Jurkat, Clone E6-1 (cell line): ENCODE data around the gene DEPDC5. TPM values are rescaled to one million over a fixed set of nuclear protein-coding genes. Genes with fewer than 3 reads are reported as not detected.
"Not testable (repeated sequence)": the region's sequence is repeated elsewhere in the genome, so short reads cannot be mapped to it uniquely, and the experiment has no call there.

Source experiments
- DNase-seq: peaks from one replicate; pipeline ENCODE4 v3.0.0-alpha.2; 2011; ENCODE audit warnings: low read depth, low spot score
- H3K4me3 ChIP-seq: 2 replicates; pipeline ENCODE4 v1.5.1; 2011; ENCODE audit warnings: mild to moderate bottlenecking, low read length, control low read depth, moderate library complexity
- polyA plus RNA-seq: library from polyadenylated mRNA; unstranded; fragments of >200 nt; gene quantifications from one replicate; pipeline ENCODE4 v1.2.1, GENCODE V29; 2012; ENCODE audit warnings: missing spikeins; ENCODE audit not compliant: insufficient read length, insufficient read depth

The DEPDC5 gene
- polyA plus RNA-seq, result 22.8 TPM

DNA sequence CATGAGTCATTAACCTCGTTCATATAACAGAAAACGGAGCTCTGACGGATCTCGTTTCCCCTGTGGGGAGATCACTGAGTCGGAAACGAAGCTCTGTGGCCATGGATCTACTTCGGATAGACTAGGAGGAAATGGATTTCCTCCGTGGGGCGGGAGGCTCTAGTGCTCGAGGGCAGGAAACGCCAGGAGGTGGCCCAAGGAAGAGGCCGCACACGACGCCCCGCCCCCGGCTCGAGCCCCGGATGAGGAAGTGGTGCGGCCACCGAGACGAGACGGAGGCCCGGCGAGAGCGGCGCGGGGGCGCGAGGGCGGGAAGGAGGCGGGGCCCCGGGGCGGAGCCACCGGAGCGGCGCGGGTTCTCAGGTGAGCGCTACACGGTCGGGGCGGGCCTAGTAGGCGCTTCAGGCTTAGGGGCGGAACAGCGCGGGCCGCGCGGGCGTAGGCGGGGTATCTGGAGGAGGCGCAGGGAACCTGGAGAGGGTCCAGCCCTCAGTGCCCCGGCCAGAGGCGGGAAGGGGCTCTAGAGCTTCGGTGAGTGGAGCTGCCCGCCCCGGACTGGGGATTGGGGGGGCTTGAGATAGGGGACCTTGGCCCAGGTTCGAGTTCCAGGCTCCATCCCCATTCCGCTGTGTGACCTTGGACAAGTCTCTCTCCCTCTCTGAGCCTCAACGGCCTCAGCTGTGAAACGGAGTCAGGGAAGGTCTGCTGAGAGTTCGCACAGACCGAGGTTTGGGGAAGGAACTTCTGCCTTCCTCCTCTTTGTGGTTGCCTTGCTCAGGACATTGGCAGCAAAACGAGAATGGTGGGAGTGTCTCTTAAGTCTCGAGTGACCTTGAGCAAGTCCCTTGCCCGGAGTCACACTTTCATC lies at the start of gene DEPDC5:
Gene DEPDC5, plus strand, starts transcription at position 386 of the 868 bp plus-strand sequence. CDS start 903 bp downstream, outside the sequence.
- DNase-seq, result peak; percentile 89
- peak within 1 kb of the TSS; percentile 96 for H3K4me3 ChIP-seq

DNA sequence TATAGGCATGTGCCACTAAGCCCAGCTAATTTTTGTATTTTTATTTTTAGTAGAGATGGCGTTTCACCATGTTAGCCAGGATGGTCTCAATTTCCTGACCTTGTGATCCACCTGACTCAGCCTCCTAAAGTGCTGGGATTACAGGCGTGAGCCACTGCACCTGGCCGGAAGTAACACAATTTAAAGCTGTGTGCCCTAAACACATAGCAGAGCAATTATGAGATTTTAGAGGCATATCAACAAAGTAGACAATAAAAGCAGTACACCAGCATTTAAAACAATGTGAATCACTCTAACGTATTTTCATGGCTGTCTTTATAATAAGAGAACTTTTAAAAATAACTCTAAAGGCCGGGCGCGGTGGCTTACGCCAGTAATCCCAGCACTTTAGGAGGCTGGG lies 46.3 kb upstream of the DEPDC5 start:
- no peak for DNase-seq
- H3K4me3 ChIP-seq, result no peak overlapping the region

DNA sequence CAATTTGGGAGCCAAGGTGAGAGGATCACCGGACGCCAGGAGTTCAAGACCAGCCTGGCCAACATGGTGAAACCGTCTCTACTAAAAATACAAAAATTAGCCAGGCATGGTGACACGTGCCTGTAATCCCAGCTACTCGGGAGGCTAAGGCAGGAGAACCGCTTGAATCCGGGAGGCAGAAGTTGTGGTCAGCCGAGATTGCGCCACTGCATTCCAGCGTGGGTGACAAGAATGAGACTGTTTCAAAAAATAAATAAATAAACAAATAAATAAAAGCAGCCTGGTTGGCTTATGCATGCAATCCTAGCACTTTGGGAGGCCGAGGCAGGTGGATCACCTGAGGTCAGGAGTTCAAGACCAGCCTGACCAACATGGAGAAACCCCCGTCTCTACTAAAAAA lies 42.6 kb upstream of the DEPDC5 start:
- H3K4me3 ChIP-seq, DNase-seq: not testable (repeated sequence)

DNA sequence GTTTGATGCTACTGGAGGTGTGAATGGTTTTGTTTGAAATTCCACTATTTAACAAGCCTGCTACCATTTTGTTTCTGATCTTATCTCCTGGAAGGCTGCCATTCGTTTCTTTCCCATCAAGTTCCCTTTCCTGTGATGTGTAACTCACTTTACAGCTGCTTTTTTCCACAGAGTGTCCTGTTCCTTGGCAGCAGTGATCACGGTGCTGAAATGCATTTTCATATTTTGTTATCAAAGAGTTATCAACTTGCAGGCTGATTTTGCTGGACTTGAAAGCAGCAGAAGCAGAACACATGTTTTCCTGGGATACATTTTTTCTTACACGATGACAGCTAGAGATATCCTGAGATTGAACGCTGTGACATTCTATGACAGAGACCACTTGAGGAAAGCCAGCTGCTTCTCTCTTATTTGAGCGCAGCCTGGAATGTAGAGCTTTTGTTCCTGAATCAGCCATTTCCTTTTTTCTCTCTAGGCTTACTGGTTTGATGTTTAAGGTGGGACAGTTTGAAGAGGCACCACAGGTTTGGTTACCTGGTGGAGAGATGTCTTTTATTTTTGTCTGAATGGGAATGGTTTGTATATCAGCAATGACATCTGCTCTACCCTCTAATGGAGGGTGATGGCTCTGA lies 38.6 kb upstream of the DEPDC5 start:
- no peak for DNase-seq

DNA sequence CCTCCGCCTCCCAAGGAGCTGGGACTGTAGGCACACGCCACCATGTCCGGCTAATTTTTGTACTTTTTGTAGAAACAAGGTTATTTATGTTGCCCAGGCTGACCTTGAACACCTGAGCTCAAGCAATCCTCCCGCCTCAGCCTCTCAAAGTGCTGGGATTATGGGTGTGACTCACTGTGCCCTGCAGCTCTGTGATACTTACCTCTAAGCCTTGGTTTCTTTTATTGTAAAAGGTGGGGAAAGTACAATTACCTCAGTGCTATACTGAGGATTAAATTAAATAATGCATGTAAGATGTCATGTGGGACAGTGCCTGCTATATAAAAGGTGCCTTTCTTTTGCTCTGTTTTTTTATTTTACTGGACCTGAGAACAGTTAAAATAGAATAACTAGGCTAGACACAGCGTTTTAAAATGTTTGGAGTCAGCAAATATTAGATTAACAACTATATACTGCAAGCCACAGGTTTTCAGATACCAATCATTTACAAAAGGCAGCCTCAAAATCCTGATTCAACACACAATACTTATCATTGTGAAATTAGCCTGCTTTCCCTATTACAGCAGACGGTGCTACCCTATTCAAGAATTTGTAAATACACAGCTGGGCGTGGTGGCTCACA lies 33.9 kb upstream of the DEPDC5 start:
- DNase-seq, result no peak
- no peak overlapping the region for H3K4me3 ChIP-seq

More for the DNA sequence above, 38.6 kb upstream of the DEPDC5 start:
- no peak overlapping the region for H3K4me3 ChIP-seq

DNA sequence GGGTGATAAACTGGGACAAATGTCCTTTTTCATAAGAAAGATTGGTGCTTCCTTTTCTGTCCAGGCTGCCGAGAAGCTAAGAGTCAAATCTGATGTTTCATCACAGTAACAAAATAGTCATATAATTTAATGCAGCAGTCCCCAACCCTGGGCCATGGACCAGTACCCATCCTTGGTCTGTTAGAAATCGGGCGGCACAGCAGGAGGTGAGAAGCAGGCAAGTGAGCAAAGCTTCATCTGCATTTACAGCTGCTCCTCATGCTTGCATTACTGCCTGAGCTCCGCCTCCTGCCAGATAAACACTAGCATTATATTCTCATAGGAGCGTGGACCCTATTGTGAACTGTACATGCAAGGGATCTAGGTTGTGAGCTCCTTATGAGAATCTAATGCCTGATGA lies 30.1 kb upstream of the DEPDC5 start:
- no peak overlapping the region for H3K4me3 ChIP-seq
- no peak for DNase-seq

DNA sequence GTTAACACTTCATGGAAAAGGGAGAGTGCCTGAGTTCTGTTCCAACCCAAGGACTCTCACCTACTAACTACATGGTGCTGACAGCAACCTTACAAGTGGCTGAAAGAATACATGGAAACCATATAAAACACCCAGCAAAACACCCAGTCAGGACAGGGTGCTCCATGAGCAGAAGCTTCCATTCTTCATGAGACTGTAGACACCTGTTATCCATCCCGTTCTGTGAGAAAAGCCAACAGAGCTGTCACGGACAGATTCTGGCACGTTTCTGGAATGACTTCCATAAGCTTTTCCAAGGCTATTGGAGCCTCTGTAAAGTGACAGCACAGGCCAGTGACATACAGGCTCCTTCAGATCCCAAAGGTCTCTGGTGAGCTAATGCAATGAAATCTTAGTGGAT lies 27.1 kb upstream of the DEPDC5 start:
- no peak overlapping the region for H3K4me3 ChIP-seq
- no peak for DNase-seq

DNA sequence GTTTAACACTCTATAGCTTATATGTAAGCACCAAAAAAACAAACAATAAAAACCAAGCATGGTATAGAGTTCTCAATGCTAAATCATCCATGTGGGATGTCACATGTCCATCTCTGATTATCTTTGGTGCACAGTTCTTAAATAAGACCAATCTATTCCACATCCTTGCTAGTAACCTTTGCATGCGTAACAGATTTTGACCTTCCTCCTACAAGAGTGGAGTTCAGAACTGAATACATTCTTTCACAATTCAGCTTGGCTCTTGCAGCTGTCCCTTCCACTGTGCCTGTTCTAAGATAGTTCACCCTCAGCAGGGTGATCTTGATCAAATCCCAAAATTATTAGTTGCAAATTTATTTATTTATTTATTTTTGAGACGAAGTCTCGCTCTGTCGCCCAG lies 25.0 kb upstream of the DEPDC5 start:
- DNase-seq, result no peak

DNA sequence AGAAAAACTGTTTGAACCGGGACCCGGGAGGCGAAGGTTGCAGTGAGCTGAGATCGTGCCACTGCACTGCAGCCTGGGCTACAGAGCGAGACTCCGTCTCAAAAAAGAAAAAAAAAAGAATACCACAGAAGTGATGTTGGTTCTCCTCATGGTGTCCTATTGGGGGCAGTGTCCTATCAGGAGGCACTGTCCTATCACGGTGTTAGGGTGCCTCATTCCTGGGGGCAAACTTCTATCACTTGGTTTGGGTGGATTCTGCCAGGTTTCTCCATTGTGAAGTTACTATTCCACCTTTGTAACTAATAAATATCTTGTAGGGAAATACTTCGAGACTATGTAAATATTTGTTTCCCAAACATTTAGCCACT lies 23.5 kb upstream of the DEPDC5 start:
- no peak for DNase-seq

More for the DNA sequence above, 25.0 kb upstream of the DEPDC5 start:
- no peak overlapping the region for H3K4me3 ChIP-seq

DNA sequence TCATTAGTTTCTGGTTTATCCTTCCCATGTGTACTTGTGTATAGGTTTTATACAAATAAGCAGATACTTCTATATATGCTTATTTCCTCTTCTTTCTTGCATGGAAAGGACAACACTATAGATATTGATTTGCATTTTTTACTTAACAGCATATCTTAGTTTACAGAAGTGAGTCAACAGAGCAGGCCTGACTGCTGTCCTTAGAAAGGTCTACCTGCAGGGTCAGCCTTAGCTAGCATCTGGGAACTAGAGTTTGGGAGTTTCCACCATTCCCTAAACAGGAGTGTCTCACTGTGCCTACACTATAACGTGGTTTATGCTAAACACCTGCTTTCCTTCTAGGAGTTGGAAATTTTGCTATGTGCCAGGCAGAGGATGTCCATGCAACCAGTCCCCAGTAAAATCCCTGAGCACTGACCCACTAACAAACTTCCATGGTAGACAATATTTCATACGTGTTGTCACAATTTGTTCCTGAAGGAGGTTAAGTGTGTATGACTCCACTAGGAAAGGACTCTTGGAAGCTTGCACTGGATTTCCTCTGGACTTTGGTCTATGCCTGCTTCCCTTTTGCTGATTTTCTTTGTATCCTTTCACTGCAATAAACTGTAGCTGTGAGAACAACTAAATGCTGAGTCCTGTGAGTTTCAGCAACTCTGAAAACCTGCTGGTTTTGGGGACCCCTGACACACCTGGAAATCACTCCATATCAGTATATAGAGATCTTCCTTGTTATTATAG lies 21.6 kb upstream of the DEPDC5 start:
- DNase-seq, result no peak
- no peak overlapping the region for H3K4me3 ChIP-seq

More for the DNA sequence above, 23.5 kb upstream of the DEPDC5 start:
- no peak overlapping the region for H3K4me3 ChIP-seq

DNA sequence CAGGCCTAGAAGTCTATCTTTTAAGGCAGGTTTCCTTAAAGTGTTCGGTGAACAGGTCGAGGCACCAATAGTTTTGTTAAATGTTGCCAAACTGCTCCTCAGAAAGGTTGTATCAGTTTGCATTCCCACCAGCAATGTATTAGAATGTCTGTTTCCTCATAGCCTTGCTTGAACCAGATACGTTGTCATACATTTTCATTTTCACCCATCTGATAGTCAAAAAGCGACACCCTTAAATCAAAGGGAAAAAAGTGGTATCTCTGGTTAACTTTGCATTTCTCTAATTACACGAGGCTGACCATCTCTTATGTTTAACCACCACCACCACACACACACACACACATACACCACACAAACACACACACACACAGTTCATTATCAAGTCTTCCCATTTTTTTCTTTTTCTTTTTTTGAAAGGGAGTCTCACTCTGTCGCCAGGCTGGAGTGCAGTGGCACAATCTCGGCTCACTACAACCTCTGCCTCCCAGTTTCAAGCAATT lies 20.2 kb upstream of the DEPDC5 start:
- no peak for DNase-seq
- no peak overlapping the region for H3K4me3 ChIP-seq

DNA sequence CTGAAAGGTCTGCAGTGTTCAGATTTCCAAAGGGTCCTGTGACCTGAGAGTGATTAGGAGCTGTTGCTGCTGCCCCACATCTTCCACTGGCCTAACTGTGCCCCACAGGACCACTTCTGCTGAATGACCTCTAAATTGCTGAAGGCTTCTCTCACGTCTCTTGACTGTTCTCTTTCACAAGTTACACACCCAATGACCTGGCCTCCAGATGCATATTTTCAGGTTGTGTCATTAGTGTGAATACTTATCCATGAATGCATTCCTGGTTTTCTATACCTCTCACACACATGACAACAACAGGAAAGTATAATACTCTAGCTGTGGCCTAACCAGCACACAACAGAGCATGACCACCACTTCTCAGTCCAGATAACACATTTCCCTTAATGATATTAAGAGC lies 19.3 kb upstream of the DEPDC5 start:
- no peak for DNase-seq

DNA sequence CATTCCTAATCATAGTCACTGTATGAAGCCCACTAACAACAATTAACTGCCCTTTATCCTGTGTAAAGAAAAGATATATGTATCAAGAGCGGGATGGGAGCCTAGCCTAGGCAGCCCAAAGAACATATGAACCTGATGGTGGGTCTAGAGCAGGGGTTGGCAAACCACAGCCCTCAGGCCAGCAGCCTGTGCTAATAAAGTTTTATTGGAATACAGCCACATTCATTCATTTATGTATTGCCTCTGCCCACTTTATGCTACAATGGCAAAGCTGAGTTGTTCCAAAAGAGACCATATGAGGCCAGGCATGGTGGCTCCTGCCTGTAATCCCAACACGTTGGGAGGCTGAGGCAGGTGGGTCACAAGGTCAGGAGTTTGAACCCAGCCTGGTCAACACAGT lies 17.4 kb upstream of the DEPDC5 start:
- DNase-seq, result no peak
- H3K4me3 ChIP-seq, result no peak overlapping the region

More for the DNA sequence above, 19.3 kb upstream of the DEPDC5 start:
- H3K4me3 ChIP-seq, result no peak overlapping the region

DNA sequence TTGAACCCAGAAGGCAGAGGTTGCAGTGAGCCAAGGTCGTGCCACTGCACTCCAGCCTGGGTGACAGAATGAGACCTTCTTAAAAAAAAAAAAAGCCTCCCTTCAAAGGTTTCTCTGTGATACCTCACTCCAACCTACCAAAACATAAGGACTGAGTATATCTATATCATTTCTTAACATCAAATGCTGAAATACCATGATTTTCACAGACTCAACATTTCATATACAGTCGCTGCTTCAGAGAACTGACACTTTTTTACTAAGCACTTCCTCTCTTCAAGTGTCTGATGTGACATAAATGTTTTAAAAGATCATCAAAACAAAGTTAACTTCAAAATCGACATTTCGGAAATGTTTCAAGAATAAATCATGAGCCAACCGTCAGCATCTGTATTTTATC lies 15.9 kb upstream of the DEPDC5 start:
- H3K4me3 ChIP-seq, result no peak overlapping the region
- DNase-seq, result no peak

DNA sequence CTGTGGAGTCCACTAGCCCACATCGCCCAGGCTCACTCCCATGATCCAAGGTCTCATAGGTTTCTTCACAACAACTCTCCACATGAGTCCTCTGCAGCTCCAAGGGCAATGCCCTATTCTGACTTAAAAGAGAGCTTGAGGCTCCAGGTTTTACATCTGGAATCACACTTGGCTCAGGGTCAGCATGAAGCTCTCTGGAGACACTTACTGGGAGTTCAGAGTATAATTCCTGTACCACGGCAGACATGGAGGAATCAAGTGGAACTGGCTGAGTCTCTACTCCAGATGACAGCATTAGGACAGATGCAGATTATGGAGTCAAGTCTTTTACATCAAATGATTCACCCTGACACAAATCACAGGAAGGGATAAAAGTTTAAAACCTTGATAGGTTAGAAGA lies 15.3 kb upstream of the DEPDC5 start:
- no peak for DNase-seq

DNA sequence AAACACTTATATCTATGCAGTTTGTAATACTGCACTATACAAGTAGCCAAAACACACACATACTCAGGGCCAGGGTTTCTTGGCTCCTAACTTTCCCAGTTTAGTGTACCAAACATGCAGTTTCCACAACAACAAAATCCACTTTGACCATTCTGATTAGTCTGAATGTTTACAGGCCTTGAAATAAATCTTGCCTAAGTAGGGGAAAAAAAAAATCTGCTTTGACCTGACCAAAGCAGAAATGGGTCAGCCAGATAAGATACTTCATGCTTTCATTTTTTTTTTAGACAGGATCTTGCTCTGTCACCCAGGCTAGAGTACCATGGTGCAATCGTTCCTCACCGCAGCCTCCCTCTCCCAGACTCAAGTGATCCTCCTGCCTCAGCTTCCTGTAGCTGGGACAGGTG lies 14.0 kb upstream of the DEPDC5 start:
- H3K4me3 ChIP-seq, result no peak overlapping the region
- no peak for DNase-seq

More for the DNA sequence above, 15.3 kb upstream of the DEPDC5 start:
- H3K4me3 ChIP-seq, result no peak overlapping the region

DNA sequence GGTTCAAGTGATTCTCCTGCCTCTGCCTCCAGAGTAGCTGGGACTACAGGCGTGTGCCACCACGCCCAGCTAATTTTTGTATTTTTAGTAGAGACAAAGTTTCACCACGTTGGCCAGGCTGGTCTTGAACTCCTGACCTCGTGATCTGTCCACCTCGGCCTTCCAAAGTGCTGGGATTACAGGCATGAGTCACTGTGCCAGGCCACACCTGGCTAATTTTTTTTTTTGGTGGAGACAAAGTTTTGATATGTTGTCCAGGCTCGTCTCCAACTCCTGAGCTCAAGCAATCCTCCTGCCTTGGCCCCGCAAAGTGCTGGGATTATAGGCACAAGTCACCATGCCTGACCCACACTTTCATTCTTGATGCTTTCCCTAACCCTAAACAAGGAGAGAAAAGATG lies 13.5 kb upstream of the DEPDC5 start:
- DNase-seq, H3K4me3 ChIP-seq: not testable (repeated sequence)

DNA sequence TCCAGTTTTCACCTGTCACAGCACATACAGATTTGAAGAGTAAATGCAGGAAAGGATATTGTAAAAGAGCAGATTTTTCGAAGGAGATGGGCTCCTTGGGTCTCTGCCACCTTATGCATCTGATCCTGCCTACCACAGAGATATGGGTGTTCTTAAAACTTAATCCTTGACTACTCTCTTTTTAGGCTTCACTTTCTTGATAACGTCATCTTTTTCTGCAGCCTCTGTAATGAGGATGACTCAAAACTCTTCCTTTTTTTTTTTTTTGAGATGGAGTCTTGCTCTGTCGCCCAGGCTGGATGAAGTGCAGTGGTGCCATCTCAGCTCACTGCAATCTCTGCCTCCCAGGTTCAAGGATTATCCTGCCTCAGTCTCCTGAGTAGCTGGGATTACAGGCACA lies 11.7 kb upstream of the DEPDC5 start:
- no peak overlapping the region for H3K4me3 ChIP-seq

DNA sequence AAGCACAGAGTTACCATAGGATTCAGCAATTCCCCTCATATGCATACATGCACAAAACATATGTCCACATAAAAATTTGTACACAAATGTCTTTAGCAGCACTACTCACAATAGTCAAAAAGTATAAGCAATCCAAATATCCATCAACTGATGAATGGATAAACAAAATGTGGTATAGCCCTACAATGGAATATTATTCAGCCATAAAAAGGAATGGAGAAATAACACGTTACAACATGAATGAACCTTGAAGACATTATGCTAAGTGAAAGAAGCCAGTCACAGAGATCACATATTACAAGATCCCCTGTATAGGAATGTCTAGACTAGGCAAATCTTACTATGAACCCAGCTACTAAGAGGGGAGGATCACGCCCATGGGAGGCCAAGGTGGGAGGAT lies 11.1 kb upstream of the DEPDC5 start:
- H3K4me3 ChIP-seq, result no peak overlapping the region
- DNase-seq, result no peak

More for the DNA sequence above, 11.7 kb upstream of the DEPDC5 start:
- DNase-seq, result no peak
